Measurements from ENCODE around the gene PASK. TPM values are rescaled to one million over a fixed set of nuclear protein-coding genes. Genes with fewer than 3 reads are reported as not detected.
"Not testable (repeated sequence)": the region's sequence is repeated elsewhere in the genome, so short reads cannot be mapped to it uniquely, and the experiment has no call there.

The PASK gene
- 3.3 and 8.1 TPM in 2 replicates for total RNA-seq

DNA sequence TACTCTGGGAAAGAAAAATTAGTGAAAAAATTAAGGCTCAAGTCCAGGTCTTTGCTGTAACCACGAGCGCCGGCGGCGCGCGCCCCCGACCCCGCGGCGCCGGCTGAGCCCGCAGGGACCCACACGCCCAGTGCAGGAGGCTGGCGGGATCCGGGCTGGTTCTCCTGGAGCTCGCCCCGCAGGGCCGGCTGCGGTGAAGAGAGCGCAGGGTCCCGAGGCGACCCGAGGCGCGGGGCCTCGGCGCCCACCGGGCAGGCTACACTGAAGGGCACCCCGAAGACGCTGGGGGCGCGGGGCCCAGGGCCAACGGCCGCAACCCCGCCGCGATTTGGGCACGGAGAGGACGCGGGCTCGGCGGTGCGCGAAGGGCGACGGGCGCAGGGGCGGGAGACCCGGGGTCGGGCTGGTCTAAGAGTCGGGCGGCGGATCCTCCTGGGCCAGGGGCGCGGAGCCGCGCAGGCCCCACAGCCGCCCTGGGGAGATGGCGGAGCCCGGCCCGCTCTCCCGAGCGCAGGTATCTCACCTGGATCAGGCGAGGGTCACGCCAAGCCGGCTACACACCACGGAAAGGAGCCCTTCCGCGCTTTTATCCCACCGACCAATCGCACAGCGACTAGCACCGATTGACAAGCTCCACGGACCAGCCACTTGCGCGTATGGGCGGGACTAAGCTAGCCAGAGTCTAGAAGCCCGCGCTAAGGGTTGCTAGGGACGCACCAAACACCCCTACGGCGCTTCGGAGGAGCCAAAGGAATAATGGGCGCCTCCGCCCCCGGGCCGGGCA, at the start of gene PASK:
Gene PASK (minus strand): TSS at position 582 of the 784 bp plus-strand sequence. CDS start 6,440 bp downstream, outside the sequence.
- peak; percentile 63 for DNase-seq (ENCODE audit: extremely low read depth, low read depth, low spot score)

DNA sequence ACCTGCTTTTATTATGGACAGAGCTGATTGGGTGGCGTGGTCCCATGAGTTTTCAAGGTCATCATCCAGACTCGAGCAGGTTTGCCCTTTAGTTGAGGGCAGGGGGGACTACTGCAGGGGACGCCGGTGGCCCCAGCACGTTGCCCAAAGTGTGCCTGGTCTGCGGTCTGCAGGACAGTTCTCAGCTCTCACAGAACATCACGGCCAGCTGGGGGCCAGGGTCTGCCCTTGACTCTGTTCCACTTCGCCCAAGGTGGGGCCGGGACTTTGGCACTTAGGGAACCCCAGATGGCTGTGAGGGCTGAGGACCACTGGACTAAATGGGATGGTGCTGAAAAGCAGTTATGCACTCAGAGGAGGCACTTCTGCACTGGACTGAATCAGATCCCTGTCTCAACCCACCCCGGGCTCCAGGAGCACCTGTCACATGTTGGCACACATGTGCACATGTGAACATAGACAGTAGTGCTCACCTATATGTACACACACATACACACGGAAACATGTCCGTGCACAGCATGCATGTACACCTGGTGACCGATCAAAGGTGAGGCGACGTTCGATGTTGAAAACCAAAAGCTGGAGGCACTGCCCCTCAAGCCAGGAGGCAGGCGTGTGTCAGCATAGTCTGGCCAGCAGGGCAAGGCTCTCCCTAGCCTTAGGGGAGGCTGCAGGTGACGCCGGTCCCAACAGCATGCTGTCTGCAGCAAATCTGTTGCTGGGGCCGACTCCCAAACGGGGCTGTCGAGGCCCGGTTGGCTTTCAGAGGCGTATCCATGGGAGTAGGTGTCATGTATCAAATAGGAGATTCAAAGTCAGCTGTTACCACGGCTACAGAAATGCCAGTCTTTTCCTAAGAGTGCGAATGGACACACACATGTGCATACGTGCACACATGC, 49.4 kb upstream of the PASK start:
- DNase-seq (ENCODE audit: extremely low read depth, low read depth, low spot score), result no peak

DNA sequence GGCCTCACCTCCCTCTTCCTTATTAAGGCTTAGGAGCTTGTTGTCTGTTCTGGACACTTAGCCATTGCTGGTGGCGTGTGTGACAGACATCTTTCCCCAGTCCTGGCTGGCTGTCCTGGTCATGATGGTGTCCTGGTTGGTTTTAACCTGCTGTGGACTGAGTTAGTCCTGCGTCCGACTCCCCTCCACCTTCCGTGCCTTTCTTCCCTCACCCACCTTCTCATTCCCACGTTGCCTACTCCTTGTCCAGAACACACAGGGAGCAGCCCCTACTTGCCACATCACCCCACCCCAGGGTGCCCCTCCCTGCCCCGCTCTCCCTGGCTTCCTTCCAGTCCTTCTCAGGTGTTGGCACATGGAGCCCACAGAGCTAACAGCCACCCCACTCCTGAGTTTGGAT, 48.7 kb upstream of the PASK start:
- no peak for DNase-seq (ENCODE audit: extremely low read depth, low read depth, low spot score)

DNA sequence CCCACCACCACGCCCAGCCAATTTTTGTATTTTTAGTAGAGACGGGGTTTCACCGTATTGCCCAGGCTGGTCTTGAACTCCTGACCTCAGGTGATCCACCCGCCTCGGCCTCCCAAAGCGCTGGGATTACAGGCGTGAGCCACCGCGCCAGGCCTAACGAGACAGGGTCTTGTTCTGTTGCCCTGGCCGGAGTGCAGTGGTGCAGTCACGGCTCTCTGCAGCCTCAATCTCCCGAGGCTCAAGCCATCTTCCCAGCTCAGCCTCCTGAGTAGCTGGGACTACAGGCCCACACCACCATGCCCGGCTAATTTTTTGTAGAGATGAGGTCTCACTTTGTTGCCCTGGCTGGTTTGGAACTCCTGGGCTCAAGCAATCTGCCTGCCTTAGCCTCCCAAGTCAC, 48.0 kb upstream of the PASK start:
- DNase-seq (ENCODE audit: extremely low read depth, low read depth, low spot score), result not testable (repeated sequence)

DNA sequence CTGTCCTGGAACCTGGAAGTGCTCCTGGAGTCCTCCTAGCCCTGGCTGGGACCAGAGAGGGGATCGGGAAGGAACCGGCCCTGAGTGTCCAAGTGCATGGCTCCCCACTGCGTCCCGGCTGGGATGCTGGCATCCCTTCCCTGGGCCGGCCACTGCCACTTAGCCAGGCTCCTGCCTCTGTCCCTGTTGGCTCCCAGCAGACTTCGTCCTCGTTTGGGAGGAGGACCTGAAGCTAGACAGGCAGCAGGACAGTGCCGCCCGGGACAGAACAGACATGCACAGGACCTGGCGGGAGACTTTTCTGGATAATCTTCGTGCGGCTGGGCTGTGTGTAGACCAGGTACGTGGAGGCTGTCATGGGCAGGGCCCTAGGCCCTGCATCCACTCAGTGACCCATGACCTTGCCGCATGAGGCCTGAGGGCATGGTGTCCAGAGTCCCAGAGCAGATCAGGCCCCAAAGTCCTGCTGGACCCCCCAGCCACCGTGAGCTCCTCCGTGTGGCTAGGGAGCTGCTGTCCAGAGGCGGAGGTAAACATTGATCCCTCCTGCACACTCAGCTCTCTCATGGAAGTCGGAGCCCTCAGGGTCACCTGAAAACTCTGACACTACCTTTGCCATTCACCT, 46.3 kb upstream of the PASK start:
- no peak for DNase-seq (ENCODE audit: extremely low read depth, low read depth, low spot score)

DNA sequence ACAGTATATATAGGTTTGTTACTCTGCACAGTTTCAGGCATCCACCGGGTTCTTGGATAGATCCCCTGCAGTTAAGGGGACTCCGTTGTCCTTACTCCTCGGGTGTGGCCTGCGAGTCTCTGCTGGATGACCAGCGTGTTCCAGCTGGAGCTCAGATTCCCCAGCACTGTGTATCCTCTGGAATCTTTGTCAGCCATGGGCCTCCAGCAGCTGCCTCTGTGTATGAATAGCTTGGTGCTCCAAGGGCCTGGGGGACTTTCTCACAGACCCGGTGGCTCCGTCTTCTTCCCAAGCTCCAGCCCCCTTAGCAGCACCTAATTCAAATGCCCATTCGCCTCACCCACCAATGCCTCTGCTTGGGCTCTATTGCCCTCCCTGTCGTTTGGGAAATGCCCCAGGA, 45.5 kb upstream of the PASK start:
- no peak for DNase-seq (ENCODE audit: extremely low read depth, low read depth, low spot score)

DNA sequence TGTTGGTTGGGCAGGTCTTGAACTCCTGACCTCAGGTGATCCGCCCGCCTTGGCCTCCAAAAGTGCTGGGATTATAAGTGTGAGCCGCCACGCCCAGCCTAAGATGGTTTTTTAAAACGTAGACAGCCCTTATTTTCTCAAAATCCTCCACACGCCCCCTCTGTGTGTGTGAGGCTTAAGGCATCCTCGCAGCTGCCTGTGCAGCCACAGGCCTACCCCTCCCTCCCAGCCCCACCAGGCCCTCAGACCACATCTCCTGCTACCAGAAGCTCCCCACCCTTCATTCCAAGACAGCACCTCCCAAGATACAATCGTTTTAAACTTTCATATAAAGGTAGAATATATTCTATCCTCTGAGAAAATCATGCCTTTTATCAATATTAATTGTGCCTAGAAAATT, 44.0 kb upstream of the PASK start:
- DNase-seq (ENCODE audit: extremely low read depth, low read depth, low spot score), result no peak

DNA sequence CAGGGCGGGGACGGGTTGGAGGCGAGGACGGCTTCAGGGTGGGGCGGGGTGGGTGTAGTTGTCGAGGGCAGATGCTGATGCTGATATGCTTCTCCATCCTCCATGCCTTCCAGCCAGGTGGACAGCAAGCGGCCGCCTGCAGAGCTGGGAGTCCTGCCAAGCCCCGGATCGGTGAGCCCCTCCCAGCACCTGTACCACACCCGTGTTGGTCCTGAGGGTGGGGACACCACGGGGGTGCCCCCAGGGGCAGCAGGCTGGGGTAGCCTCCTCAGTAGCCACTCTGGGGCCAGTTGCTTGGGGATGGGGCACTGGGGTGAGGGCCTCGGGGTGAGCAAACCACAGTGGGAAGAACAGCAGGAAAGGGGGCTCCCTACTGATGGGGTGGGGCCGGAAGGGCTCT, 41.8 kb upstream of the PASK start:
- DNase-seq (ENCODE audit: extremely low read depth, low read depth, low spot score), result no peak

DNA sequence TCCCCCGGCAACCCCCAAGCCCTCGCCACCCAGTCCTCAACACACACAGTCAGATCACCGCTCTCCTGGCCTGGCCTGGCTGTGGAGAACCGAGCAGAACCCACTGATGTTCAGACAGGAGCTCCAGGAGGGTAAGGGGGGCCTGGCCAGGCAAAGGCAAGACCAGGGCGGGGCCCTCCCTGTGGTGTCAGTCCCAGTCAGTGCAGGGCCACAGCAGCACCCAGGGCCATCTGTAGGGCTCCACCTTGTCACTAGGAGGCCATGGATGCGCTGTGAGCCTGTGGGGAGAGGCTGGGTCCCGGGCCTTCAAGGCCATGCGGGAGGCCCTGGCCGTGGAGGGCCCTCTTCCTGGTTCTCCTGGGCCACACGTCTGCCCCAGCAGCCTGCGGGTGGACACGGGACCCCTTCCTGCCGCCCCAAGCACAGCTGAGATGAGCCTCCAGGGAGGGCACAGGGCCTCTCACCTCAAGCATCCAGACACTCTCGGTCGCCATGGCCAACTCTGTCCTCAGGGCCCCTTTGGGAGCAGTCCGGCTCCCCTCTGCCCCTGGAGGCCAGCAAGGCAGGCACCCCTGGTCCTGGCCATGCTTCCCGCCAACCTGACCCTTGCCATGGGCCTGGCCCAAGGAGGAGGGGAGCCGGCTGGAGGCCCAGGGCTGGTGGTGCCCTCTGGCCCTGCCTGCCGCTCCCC, 41.2 kb upstream of the PASK start:
- no peak for DNase-seq (ENCODE audit: extremely low read depth, low read depth, low spot score)

DNA sequence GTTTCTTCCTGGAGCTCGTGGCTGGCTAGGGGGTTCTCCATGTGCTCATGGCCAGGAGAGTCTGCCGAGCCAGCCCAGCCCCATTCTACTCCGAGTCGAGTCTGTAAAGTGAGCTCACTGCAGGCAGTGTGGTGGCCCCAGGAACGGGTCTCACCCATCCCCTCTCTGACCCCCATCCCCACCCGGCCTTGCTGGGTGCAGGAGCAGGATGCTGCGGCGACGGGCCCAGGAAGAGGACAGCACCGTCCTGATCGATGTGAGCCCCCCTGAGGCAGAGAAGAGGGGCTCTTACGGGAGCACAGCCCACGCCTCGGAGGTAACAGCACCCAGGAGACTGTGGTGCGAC, 40.6 kb upstream of the PASK start:
- no peak for DNase-seq (ENCODE audit: extremely low read depth, low read depth, low spot score)

DNA sequence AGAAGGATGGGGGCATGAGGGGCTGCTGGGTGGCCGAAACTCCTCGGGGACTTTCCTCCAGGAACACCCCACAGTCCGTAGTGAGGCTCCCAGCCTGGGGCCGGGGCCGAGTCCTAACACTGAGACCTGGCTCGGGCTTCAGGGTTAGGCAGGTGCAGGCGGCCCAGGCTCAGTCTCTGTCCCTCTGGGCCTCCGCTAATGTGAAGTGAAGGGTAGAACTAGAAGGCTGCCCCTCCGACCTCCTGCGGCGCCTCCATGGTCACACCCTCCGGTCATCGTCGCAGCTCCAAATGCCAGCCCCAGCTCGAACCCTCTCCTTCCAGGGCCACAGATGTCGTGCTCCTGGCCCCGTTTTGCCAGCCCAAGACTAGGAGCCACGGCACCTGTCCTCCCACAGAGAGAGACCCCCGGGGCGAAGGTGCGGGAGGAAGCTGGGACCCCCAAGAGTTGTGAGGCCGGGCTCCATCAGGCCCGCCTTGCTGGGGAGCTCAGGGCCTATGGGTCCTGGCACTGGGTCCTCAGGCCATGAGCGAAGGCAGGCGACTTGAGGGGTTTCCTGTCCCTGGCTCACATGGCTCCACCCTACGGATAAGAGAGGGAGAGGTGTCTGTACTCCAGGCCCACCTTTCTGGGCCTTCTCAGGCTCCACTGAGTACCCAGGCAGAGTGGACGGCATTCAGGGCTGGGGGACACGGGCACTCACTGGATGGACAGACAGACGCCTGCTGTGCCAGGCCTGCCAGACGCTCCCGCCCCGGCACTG, 40.0 kb upstream of the PASK start:
- DNase-seq (ENCODE audit: extremely low read depth, low read depth, low spot score), result no peak

DNA sequence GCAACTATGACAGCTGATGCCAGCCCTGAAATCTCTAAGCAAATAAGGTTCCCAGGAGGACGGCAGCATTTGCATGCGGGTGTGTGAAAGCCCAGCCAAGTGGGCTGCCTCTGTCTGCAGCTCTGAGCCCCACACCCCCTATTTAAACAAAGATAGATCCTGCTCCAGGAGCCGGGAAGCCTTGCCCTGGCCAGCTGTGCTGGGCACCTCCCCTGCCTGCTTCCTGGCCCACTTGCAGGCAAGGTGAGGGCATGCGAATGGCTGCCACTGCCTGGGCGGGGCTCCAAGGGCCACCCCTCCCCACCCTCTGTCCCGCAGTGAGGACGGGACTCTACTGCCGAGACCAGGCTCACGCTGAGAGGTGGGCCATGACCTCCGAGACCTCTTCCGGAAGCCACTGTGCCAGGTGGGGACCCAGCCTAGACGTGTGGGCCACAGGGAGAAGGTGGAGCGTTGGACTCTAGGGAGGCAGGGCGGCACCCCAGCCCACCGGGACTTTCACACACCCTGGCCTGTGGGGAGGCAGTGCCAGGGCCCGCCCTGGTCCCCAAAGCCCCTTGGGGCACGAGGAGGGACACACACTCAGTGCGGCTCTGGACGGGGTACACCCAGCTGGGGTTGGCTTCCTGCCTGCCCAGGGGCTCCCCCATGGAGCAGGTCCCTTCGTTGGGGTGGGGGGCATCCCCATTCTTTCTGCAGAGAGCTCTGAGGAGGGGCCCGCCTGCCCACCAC, 39.3 kb upstream of the PASK start, which contains the start of gene ANO7:
Gene ANO7 (plus strand): TSS at position 317 of the 732 bp plus-strand sequence. CDS start 1,387 bp downstream, outside the sequence.
- no peak for DNase-seq (ENCODE audit: extremely low read depth, low read depth, low spot score)

DNA sequence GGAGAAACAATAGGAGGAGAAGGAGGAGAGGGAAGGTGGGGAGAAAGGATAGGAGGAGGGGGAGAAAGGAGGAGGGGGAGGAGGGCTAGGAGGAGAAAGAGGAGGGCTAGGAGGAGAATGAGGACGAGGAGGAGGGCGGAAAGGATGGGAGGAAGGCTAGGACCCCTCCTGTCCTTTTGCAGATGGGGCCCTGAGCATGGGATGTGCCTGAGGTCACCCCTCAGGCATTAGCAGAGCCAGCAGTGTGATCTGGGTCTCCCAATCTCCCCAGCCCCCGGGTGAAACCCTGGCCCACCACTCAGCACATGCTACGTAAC, 38.6 kb upstream of the PASK start:
- DNase-seq (ENCODE audit: extremely low read depth, low read depth, low spot score), result no peak

DNA sequence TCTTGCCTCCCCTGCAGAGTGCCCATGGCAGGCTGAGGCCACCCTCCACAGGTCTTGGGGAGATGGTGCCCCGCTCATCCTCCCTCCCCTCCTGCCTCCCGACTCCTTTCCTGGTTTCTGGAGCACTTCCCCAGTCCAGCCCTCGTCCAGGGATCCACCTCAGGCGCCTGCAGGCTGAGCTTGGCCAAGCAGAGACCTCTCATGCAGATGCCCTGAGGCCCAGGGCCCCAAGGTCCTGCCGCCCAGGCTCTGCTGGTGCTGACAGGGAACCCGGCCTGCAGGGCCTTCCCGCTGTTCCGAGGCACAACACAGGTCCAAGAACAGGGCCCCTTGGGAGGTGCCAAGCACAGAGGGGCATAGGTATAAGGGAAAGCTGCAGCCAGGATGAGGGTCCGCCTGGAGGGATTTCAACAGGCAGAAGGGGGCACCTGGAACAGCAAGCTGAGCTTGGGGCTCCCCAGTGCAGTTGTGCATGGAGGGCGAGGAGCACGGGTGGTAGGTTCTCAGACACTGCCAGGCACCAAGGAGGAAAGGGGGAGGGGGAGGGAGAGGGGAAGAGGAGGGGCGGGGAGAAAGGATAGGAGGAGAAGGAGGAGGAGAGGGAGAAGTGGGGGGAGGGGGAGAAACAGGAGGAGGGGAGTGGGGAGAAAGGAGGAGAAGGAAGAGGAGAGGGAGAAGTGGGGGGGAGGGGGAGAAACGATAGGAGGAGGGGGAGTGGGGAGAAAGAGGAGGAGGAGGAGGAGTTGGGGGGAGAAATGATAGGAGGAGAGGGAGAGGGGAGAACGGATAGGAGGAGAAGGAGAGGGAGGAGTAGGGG, 38.0 kb upstream of the PASK start:
- DNase-seq (ENCODE audit: extremely low read depth, low read depth, low spot score), result no peak

DNA sequence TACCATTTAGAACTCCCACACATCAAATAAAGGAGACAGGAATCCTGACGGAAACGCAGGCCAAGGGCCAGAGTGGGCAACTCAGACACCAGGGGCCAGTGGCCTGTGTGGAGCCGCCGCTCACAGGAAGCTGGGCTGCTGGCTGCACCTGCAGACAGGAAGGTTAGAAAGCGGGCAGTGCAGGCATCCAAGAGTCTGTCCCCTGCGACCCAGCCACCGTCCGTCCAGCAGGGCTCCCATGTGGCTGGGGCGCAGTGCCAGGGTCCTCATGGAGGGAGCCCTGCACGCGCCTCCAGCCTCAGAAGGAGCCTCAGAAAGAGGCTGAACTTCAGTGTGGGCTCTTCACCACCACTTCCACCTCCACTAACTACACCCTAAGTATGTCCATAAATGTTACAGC, 36.7 kb upstream of the PASK start:
- DNase-seq (ENCODE audit: extremely low read depth, low read depth, low spot score), result no peak

DNA sequence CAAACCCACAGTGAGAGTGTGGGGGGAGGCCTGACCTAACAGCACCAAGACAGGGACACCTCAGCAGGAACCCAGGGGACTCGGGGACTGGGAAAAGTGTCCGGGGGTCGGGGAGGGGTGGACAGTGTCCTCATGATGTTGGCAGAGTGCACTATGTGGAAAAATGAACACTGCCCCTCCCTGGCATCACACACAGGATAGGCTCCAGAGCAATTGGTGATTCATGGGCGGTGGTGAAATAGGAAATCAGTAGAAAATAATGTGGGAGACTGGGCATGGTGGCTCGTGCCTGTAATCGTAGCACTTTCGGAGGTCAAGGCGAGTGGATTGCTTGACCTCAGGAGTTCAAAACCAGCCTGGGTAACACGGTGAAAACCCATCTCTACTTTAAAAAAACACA, 35.6 kb upstream of the PASK start:
- no peak for DNase-seq (ENCODE audit: extremely low read depth, low read depth, low spot score)

DNA sequence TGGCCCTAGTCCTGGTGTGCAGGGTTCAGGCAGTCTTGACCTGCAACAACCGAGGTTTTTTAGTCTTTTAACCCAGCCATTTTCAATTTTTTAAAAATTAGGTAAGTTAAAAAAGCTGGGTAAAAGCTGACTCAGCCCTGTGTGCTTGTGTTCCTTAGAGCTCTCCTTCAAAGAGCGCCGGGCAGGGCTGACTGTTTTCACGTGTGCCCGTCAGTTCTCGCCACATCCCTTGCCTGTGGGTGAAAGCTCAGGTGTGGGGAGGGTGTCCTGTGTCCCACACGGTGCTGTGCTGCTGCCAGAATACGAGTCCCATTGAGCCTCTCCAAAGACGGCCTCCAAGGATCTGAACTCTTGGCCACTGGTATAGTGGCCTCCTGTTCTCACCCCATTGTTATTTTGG, 33.9 kb upstream of the PASK start:
- DNase-seq (ENCODE audit: extremely low read depth, low read depth, low spot score), result no peak

DNA sequence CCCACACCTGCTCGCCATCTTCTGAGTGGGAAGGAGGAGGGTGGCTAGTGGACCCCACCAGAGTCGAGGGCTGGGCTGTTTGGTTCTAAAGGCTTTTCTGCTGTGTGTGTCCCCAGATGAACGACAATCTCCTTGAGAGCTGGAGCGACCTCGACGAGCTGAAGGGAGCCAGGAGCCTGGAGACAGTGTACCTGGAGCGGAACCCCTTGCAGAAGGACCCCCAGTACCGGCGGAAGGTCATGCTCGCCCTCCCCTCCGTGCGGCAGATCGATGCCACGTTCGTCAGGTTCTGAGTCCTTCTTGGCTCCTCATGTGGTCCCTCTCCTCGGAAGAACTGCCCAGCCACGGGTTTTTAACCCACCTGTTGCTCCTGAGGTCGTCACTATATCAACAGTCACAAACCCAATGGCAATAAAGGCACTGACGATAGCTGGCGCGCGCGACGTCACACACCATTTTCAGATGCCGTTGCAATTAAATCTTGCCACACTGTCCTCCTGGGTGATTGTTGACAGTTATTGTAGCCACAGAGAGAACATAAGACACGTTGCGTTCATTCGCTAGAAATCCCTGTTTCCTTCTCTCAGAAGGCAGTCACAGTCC, 33.4 kb upstream of the PASK start:
- DNase-seq (ENCODE audit: extremely low read depth, low read depth, low spot score), result no peak

All from glomerular endothelial cell (primary cell).